Common myeloid progenitor, CD34-positive (primary cell): ENCODE data around the gene RANBP2.

ENCODE experiments used
- CTCF ChIA-PET: fragments of 350-600 bp; sonication (Branson Sonifier 250); formaldehyde crosslinking; loops from one replicate; lab custom pipeline; 2021; ENCODE audit warnings: antibody characterized with exemption; lab: Charles Lee
- POLR2A ChIA-PET: fragments of 350-600 bp; sonication (Branson Sonifier 250); formaldehyde crosslinking; loops from one replicate; lab custom pipeline; 2021; ENCODE audit warnings: antibody characterized with exemption; lab: Charles Lee
- DNase-seq, 3 donors: peaks; one replicate each; pipeline versions ENCODE4 v3.0.0 to v3.0.0-alpha.2; 2013
- H3K27ac ChIP-seq, 2 experiments: 1 replicate in 1 of 2; 2 replicates in 1 of 2; pipeline ENCODE4 v1.7.0; 2013; ENCODE audit warnings: inconsistent platforms in 2 of 2, low read length in 2 of 2, mild to moderate bottlenecking in 2 of 2, low read depth in 1 of 2, moderate library complexity in 1 of 2; ENCODE audit not compliant: severe bottlenecking in 2 of 2, insufficient read depth in 1 of 2, poor library complexity in 1 of 2
- H3K27me3 ChIP-seq, 5 experiments: replicated peaks in 2 of 5; 1 replicate in 3 of 5; 2 replicates in 2 of 5; pipeline versions ENCODE4 v1.6.1 to v1.7.0; 2013; ENCODE audit warnings: low read length in 4 of 5, mild to moderate bottlenecking in 2 of 5, moderate library complexity in 2 of 5, inconsistent platforms in 1 of 5; ENCODE audit not compliant: insufficient read depth in 5 of 5, control insufficient read depth in 4 of 5
- H3K36me3 ChIP-seq, 4 experiments: 1 replicate in 2 of 4; 2 replicates in 2 of 4; pipeline versions ENCODE4 v1.6.1 to v1.7.0; 2013; ENCODE audit warnings: low read length in 3 of 4, control low read depth in 1 of 4, mild to moderate bottlenecking in 1 of 4; ENCODE audit not compliant: control insufficient read depth in 4 of 4, insufficient read depth in 4 of 4
- H3K4me1 ChIP-seq, 4 experiments: 1 replicate in 3 of 4; 2 replicates in 1 of 4; pipeline versions ENCODE4 v1.6.1 to v1.7.1; 2013; ENCODE audit warnings: low read length in 3 of 4, mild to moderate bottlenecking in 3 of 4, control low read depth in 1 of 4, inconsistent platforms in 1 of 4, moderate library complexity in 1 of 4; ENCODE audit not compliant: control insufficient read depth in 4 of 4, insufficient read depth in 4 of 4; ENCODE audit errors: control extremely low read depth in 1 of 4
- H3K4me3 ChIP-seq, 7 experiments: 1 replicate in 4 of 7; 2 replicates in 3 of 7; pipeline versions ENCODE4 v1.5.1 to v1.7.0; 2013; ENCODE audit warnings: mild to moderate bottlenecking in 7 of 7, low read length in 6 of 7, moderate library complexity in 6 of 7, inconsistent platforms in 2 of 7, low read depth in 2 of 7, control low read depth in 1 of 7; ENCODE audit not compliant: insufficient read depth in 4 of 7, control insufficient read depth in 1 of 7; ENCODE audit errors: extremely low read depth in 1 of 7
- H3K9me3 ChIP-seq, 5 experiments: 1 replicate in 4 of 5; 2 replicates in 1 of 5; pipeline versions ENCODE4 v1.6.1 to v1.7.1; 2013; ENCODE audit warnings: low read length in 4 of 5, mild to moderate bottlenecking in 2 of 5, inconsistent platforms in 1 of 5, low read depth in 1 of 5, moderate library complexity in 1 of 5; ENCODE audit not compliant: control insufficient read depth in 4 of 5, insufficient read depth in 2 of 5; ENCODE audit errors: control extremely low read depth in 1 of 5
- WGBS: methylation state at CpG from one replicate; pipeline ENCODE4 v1.1.5; 2013; ENCODE audit not compliant: insufficient coverage; 5-methylcytosine and 5-hydroxymethylcytosine counted together

Gene RANBP2

GRCh38 chr2:108813732-108814131, 94.5 kb downstream of the RANBP2 start:
- no peak for DNase-seq
- WGBS: 100% methylated on average over 1 of the region's 1 CpG
- H3K27ac ChIP-seq: no peak overlapping the region
- ChIA-PET POLR2A (no interaction called here), CTCF (no interaction called here)
- no peak overlapping the region for H3K4me3 ChIP-seq
- no peaks in the 10 kb centered on the region for H3K4me1 ChIP-seq
- peaks cover 21 to 60% (median 34%) of the 10 kb centered on the region in 4 experiments for H3K36me3 ChIP-seq
- H3K9me3 ChIP-seq: peaks cover 4 to 20% (median 7%) of the 10 kb centered on the region in 5 experiments
- no peaks in the 10 kb centered on the region for H3K27me3 ChIP-seq

GRCh38 chr2:108820482-108820881, 101.2 kb downstream of the RANBP2 start:
- Histone ChIP-seq H3K9me3 (peaks cover 5 to 26% (median 11%) of the 10 kb centered on the region in 5 experiments), H3K27me3 (no peaks in the 10 kb centered on the region), H3K4me3 (no peak overlapping the region), H3K27ac (no peak overlapping the region), H3K4me1 (no peaks in the 10 kb centered on the region), H3K36me3 (peaks cover 10 to 53% (median 37%) of the 10 kb centered on the region in 4 experiments)
- WGBS: 100% methylated on average over 1 of the region's 2 CpGs
- ChIA-PET POLR2A (no interaction called here), CTCF (interaction anchor here (1.0 kb wide), 1 partner anchor 12 kb away, joined by 3 read pairs; no protein-coding TSS in a partner anchor)
- DNase-seq: peak; percentile 13 to 54 (median 29)

- no peaks in the 10 kb centered on the region for H3K4me1 ChIP-seq
- ChIA-PET CTCF (no interaction called here), POLR2A (no interaction called here)
- H3K9me3 ChIP-seq: peaks cover 3 to 22% (median 11%) of the 10 kb centered on the region in 5 experiments
- no peak overlapping the region for H3K27ac ChIP-seq
- no CpG with 5 or more reads among the region's 1 CpG for WGBS
- H3K4me3 ChIP-seq: no peak overlapping the region
- H3K36me3 ChIP-seq: peaks cover 3 to 29% (median 22%) of the 10 kb centered on the region in 4 experiments
- no peak for DNase-seq
- no peaks in the 10 kb centered on the region for H3K27me3 ChIP-seq
These were observed 104.0 kb downstream of the RANBP2 start for GRCh38 chr2:108823286-108823685.

DNA sequence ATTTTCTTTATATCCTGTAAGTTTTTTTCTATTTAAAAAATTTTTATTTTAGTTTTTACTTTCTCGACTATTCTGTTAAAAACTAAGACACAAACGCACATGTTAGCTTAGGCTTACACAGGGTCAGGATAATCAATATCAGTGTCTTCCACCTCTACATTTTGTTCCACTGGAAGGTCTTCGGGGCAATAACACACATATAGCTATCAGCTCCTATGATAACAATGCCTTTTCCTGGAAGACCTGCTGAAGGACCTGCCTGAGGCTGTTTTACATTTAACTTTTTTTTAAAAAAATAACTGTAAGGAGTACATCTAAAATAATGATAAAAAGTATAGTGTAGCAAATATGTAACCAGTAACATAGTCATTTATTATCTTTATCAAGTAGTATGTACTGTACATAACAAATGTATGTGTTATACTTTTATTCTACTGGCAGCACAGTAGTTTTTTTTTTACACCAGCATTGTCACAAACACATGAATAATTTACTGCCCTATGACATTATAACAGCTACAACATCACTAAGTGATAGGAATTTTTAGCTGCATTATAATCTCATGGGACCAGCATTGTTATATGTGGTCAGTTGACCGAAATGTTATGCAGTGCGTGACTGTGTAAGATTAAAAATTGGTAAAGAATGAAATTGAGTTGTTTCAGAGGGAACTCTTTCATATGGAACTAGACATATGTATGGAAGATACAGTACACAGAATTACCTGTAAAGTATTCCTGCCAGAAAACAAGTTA, 105.2 kb downstream of the RANBP2 start:
- WGBS: 100% methylated on average over 2 of the region's 5 CpGs
- no peaks in the 10 kb centered on the region for H3K4me1 ChIP-seq
- ChIA-PET CTCF (no interaction called here), POLR2A (interaction anchor here (0.6 kb wide), 2 partner anchors 9 to 230 kb away, joined by 3 read pairs; no protein-coding TSS in a partner anchor)
- H3K9me3 ChIP-seq: peaks cover under 1 to 13% (median 7%) of the 10 kb centered on the region in 5 experiments
- no peaks in the 10 kb centered on the region for H3K27me3 ChIP-seq
- peaks cover 0 to 22% (median 13%) of the 10 kb centered on the region in 4 experiments for H3K36me3 ChIP-seq
- H3K4me3 ChIP-seq: no peak overlapping the region
- no peak overlapping the region for H3K27ac ChIP-seq
- DNase-seq: peak in 1 of 3 donors; percentile 32

DNA sequence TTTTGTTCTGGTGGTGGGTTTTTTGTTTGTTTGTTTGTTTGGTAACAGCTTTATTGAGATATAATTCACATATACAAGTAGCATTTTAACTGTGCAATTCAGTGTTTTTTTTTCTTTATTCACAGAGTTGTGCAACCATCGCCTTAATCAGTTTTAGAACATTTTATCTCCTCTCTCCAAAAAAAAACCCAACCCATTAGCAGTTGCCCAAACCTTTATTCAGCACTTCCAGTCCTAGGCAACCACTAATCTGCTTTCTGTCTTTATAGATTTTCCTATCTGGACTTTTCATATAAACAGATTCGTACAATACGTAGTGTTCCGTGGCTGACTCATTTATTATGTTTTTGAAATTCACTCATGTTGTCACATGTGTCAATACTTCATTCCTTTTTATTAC, 106.0 kb downstream of the RANBP2 start:
- Histone ChIP-seq H3K27me3 (no peaks in the 10 kb centered on the region), H3K36me3 (peaks cover 0 to 15% (median 6%) of the 10 kb centered on the region in 4 experiments), H3K9me3 (peaks cover 0 to 5% (median 2%) of the 10 kb centered on the region in 5 experiments), H3K27ac (no peak overlapping the region), H3K4me1 (no peaks in the 10 kb centered on the region), H3K4me3 (no peak overlapping the region)
- no peak for DNase-seq
- ChIA-PET CTCF (no interaction called here), POLR2A (no interaction called here)
- WGBS: 100% methylated on average over 1 of the region's 4 CpGs

GRCh38 chr2:108825736-108826135, 106.5 kb downstream of the RANBP2 start:
- ChIA-PET CTCF (no interaction called here), POLR2A (no interaction called here)
- Histone ChIP-seq H3K27ac (no peak overlapping the region), H3K9me3 (peaks cover 0 to under 1% (median 0%) of the 10 kb centered on the region in 5 experiments), H3K36me3 (peaks cover 0 to 12% (median 4%) of the 10 kb centered on the region in 4 experiments), H3K27me3 (no peaks in the 10 kb centered on the region), H3K4me3 (no peak overlapping the region), H3K4me1 (no peaks in the 10 kb centered on the region)
- DNase-seq: no peak
- WGBS: 100% methylated on average over 1 of the region's 3 CpGs

- no peak overlapping the region for H3K27ac ChIP-seq
- DNase-seq: no peak
- ChIA-PET POLR2A (no interaction called here), CTCF (no interaction called here)
- peaks cover 0 to 12% (median 0%) of the 10 kb centered on the region in 4 experiments for H3K36me3 ChIP-seq
- WGBS: 100% methylated on average over 3 of the region's 4 CpGs
- H3K9me3 ChIP-seq: peaks cover 0 to 5% (median 0%) of the 10 kb centered on the region in 5 experiments
- H3K4me1 ChIP-seq: no peaks in the 10 kb centered on the region
- no peaks in the 10 kb centered on the region for H3K27me3 ChIP-seq
- H3K4me3 ChIP-seq: no peak overlapping the region
These were observed 110.5 kb downstream of the RANBP2 start for GRCh38 chr2:108829578-108830310.
